GM21390 (cell line): ENCODE results near the gene DOK7.
"Not testable (repeated sequence)": the region's sequence is repeated elsewhere in the genome, so short reads cannot be mapped to it uniquely, and the experiment has no call there.

Experiments used
- ATAC-seq: cut with Tn5 transposase; IDR thresholded peaks from one replicate; pipeline ENCODE4 v1.9.1; 2021; ENCODE audit not compliant: unreplicated experiment

DOK7 gene

GRCh38 chr4:3530663-3531254 lies 67.7 kb downstream of the DOK7 start:
- ATAC-seq = no peak

GRCh38 chr4:3531318-3531878 lies 68.3 kb downstream of the DOK7 start:
- ATAC-seq = no peak

GRCh38 chr4:3531879-3532750 lies 69.0 kb downstream of the DOK7 start, which contains the start of gene LRPAP1:
LRPAP1 (minus strand) TSS chr4:3532422; CDS start chr4:3532412, 10 bp downstream.
- peak; percentile 83 for ATAC-seq

GRCh38 chr4:3532751-3533422 lies 69.8 kb downstream of the DOK7 start:
- no peak for ATAC-seq

- ATAC-seq = no peak
Observed at GRCh38 chr4:3533423-3533820, 70.3 kb downstream of the DOK7 start.

GRCh38 chr4:3535812-3536211 lies 72.7 kb downstream of the DOK7 start:
- ATAC-seq = not testable (repeated sequence)

GRCh38 chr4:3538906-3539305 lies 75.8 kb downstream of the DOK7 start:
- ATAC-seq = not testable (repeated sequence)

GRCh38 chr4:3543415-3543814 lies 80.3 kb downstream of the DOK7 start:
- not testable (repeated sequence) for ATAC-seq
